K562 (cell line): ENCODE results near the gene TSEN34. TPM values are rescaled to one million over a fixed set of nuclear protein-coding genes. Genes with fewer than 3 reads are reported as not detected.
A peak's percentile ranks its signal among the peaks of the same experiment; 100 is the strongest.

Experiments
- BDP1 ChIP-seq: IDR thresholded peaks from 3 replicates; pipeline ENCODE4 v1.6.1; 2011; ENCODE audit not compliant: insufficient read length, insufficient read depth
- CREB1 ChIP-seq, 2 experiments: sonication (generic) in 1 of 2; formaldehyde crosslinking in 1 of 2; IDR thresholded peaks; 2 replicates each; pipeline versions ENCODE4 v1.6.1 to v1.8.0; 2012 to 2022; ENCODE audit warnings: inconsistent platforms in 1 of 2, mild to moderate bottlenecking in 1 of 2, missing genetic modification reagents in 1 of 2, moderate library complexity in 1 of 2
- KLF13 ChIP-seq: fragments of 450-650 bp; IDR thresholded peaks from 2 replicates; pipeline ENCODE4 v1.6.1; 2016; ENCODE audit warnings: missing genetic modification characterization, low read depth, mild to moderate bottlenecking, missing compliant biosample characterization, moderate library complexity, borderline replicate concordance
- MEF2D ChIP-seq: conservative IDR thresholded peaks from 2 replicates; pipeline ENCODE4 v1.6.1; 2016; ENCODE audit warnings: low read depth, missing genetic modification characterization, missing compliant biosample characterization
- NFE2L1 ChIP-seq: fragments of 450-650 bp; IDR thresholded peaks from 2 replicates; pipeline ENCODE4 v1.6.1; 2016; ENCODE audit warnings: missing genetic modification characterization, low read depth, mild to moderate bottlenecking, missing compliant biosample characterization, moderate library complexity, borderline replicate concordance
- NR2C2 ChIP-seq, 2 experiments: fragments of 200-800 bp in 1 of 2; sonication (Bioruptor generic) in 1 of 2; sonication (generic) in 1 of 2; formaldehyde crosslinking in 1 of 2; IDR thresholded peaks; 2 replicates each; pipeline versions ENCODE4 v1.6.1 to v1.8.0; 2016 to 2022; ENCODE audit warnings: mild to moderate bottlenecking in 1 of 2, missing compliant biosample characterization in 1 of 2, missing genetic modification characterization in 1 of 2, missing genetic modification reagents in 1 of 2
- PCBP1 ChIP-seq: fragments of 200-400 bp; formaldehyde crosslinking; IDR thresholded peaks from 2 replicates; pipeline ENCODE4 v1.6.1; 2018; ENCODE audit warnings: mild to moderate bottlenecking, low read depth, low read length; ENCODE audit not compliant: poor library complexity, severe bottlenecking
- PHTF2 ChIP-seq: fragments of 250-450 bp; sonication (Bioruptor Pico); IDR thresholded peaks from 2 replicates; pipeline ENCODE4 v1.5.0; 2021; ENCODE audit warnings: mild to moderate bottlenecking
- RFX1 ChIP-seq: fragments of 450-650 bp; IDR thresholded peaks from 2 replicates; pipeline ENCODE4 v1.6.1; 2016; ENCODE audit warnings: mild to moderate bottlenecking, moderate library complexity
- SNIP1 ChIP-seq: fragments of 450-650 bp; IDR thresholded peaks from 2 replicates; pipeline ENCODE4 v1.7.1; 2017; ENCODE audit warnings: low read depth, mild to moderate bottlenecking
- SPI1 ChIP-seq: IDR thresholded peaks from 2 replicates; pipeline ENCODE4 v1.6.1; 2011; ENCODE audit warnings: low read depth, low read length, control low read depth, borderline replicate concordance
- TCFL5 ChIP-seq: fragments of 250-450 bp; sonication (Bioruptor Pico); conservative IDR thresholded peaks from 2 replicates; pipeline ENCODE4 v1.6.1; 2021; ENCODE audit warnings: mild to moderate bottlenecking, moderate library complexity, matching md5 sums
- TGIF2 ChIP-seq: sonication (generic); formaldehyde crosslinking; IDR thresholded peaks from 2 replicates; pipeline ENCODE4 v1.8.1; 2022; ENCODE audit warnings: mild to moderate bottlenecking, missing genetic modification reagents, moderate library complexity
- ZFP1 ChIP-seq: fragments of 450-650 bp; formaldehyde crosslinking; IDR thresholded peaks from 2 replicates; pipeline ENCODE4 v1.4.0; 2020; ENCODE audit warnings: mild to moderate bottlenecking, mixed read lengths
- ZNF175 ChIP-seq: fragments of 200-800 bp; sonication (Bioruptor generic); IDR thresholded peaks from 2 replicates; pipeline ENCODE4 v1.6.1; 2016; ENCODE audit warnings: low read depth, mild to moderate bottlenecking, missing genetic modification characterization, missing compliant biosample characterization
- ZNF24 ChIP-seq: fragments of 450-650 bp; IDR thresholded peaks from 2 replicates; pipeline ENCODE4 v1.6.1; 2016
- ZSCAN29 ChIP-seq: fragments of 450-650 bp; IDR thresholded peaks from 2 replicates; pipeline ENCODE4 v1.6.1; 2017
- polyA plus RNA-seq, 8 experiments: library from polyadenylated mRNA; depleted of rRNA in 4 of 8; stranded (reverse) in 5 of 8; unstranded in 3 of 8; fragments of >200 nt; fragmentation: Nextera tagmentation in 2 of 8; fragmentation: Illumina TruSeq in 1 of 8; extraction: Ambion mirVana in 2 of 8; extraction: Trizol in 1 of 8; gene quantifications; 2 replicates each; pipeline versions ENCODE4 v1.2.1 to v1.2.3, GENCODE V29; 2011 to 2014; ENCODE audit warnings: inconsistent platforms in 1 of 8, missing spikeins in 1 of 8
- total RNA-seq, 7 experiments: library from RNA; depleted of rRNA in 6 of 7; stranded (reverse); fragments of >200 nt in 6 of 7; fragmentation: Illumina TruSeq in 2 of 7; extraction: Trizol in 2 of 7; gene quantifications; 2 replicates each; pipeline versions ENCODE4 v1.2.1 to v1.2.3, GENCODE V29; 2011 to 2021; ENCODE audit warnings: low replicate concordance in 1 of 7
- TF ChIP-seq, protein P1 (sequence below): fragments of 450-650 bp; formaldehyde crosslinking; IDR thresholded peaks from 2 replicates; pipeline ENCODE4 v1.4.0; 2020; ENCODE audit warnings: mild to moderate bottlenecking
- TF ChIP-seq, protein P2 (sequence below): sonication (generic); formaldehyde crosslinking; IDR thresholded peaks from 2 replicates; pipeline ENCODE4 v1.8.1; 2023; ENCODE audit warnings: mild to moderate bottlenecking, missing genetic modification reagents
- TF ChIP-seq, protein P3 (sequence below): fragments of 450-650 bp; IDR thresholded peaks from 2 replicates; pipeline ENCODE4 v1.6.1; 2017; ENCODE audit warnings: mild to moderate bottlenecking, moderate library complexity
- TF ChIP-seq, protein P4 (sequence below): fragments of 450-650 bp; IDR thresholded peaks from one replicate; pipeline ENCODE4 v1.6.1; 2018; ENCODE audit warnings: mild to moderate bottlenecking, moderate library complexity; ENCODE audit not compliant: partially characterized antibody
- TF ChIP-seq, protein P5 (sequence below): fragments of 450-650 bp; IDR thresholded peaks from 2 replicates; pipeline ENCODE4 v1.6.1; 2018; ENCODE audit warnings: mild to moderate bottlenecking, low read depth; ENCODE audit not compliant: partially characterized antibody

The TSEN34 gene
- total and polyA plus RNA-seq, 9 of the 15 experiments (the other 6 are each of a cell fraction or from before 2014, with no cell fraction given) = 3.1 to 57.6 (median 29.5) TPM

DNA sequence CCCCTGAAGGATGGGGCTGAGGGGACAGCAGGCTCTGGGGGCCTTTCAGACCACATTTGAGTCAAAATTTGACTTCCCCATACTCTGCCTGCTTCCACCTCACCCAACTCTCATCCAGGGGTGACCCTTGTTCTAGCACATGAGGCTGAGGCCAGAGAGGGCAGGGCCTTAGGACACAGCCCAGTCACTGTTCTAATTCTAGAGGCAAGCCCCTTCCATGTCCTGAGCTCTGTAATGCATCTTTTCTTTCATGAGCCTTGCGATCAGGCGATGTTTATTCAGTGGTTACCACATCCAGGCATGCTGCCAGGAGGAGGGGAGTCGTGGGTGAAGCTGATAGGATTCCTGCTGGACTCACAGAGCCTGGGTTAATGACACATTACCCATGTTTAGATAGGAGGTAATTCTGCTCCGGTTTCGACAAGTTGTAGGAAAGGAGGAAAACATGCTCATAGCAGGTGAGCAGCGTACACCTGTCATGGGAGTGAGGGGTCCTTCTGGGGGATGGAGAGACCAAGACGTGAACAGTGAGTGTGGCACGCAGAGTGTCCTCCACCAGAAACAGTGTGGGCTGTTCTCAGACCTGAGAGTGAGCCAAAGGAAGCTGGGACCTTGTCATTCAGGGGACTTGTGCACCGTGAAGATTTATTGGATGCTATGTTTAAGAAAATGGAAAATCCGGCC is 18.8 kb downstream of the TSEN34 start (continued):
- TF ChIP-seq, protein P1, sequence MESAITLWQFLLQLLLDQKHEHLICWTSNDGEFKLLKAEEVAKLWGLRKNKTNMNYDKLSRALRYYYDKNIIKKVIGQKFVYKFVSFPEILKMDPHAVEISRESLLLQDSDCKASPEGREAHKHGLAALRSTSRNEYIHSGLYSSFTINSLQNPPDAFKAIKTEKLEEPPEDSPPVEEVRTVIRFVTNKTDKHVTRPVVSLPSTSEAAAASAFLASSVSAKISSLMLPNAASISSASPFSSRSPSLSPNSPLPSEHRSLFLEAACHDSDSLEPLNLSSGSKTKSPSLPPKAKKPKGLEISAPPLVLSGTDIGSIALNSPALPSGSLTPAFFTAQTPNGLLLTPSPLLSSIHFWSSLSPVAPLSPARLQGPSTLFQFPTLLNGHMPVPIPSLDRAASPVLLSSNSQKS (CRISPR knock-in tag) = no peak
- TF ChIP-seq ZNF175 (no peak; the same call in 1 of the 2 replicates), KLF13 (tag) (no peak), SPI1 (peak; percentile 50; the same call in 1 of the 2 replicates), ZFP1 (CRISPR knock-in tag) (no peak), CREB1 (IDR thresholded peaks at IDR 0.05) (no peak), CREB1 (CRISPR knock-in tag; IDR thresholded peaks at IDR 0.05) (no peak), MEF2D (tag) (no peak), TGIF2 (CRISPR knock-in tag) (no peak), PHTF2 (CRISPR knock-in tag) (no peak), ZNF24 (no peak), BDP1 (no peak), PCBP1 (no peak), ZSCAN29 (peak; percentile 54; the same call in 1 of the 2 replicates), NR2C2 (CRISPR knock-in tag; IDR thresholded peaks at IDR 0.05) (no peak), NR2C2 (tag; IDR thresholded peaks at IDR 0.05) (peak; percentile 55), NFE2L1 (tag) (no peak), RFX1 (no peak), TCFL5 (no peak), SNIP1 (no peak)
- TF ChIP-seq, protein P2, sequence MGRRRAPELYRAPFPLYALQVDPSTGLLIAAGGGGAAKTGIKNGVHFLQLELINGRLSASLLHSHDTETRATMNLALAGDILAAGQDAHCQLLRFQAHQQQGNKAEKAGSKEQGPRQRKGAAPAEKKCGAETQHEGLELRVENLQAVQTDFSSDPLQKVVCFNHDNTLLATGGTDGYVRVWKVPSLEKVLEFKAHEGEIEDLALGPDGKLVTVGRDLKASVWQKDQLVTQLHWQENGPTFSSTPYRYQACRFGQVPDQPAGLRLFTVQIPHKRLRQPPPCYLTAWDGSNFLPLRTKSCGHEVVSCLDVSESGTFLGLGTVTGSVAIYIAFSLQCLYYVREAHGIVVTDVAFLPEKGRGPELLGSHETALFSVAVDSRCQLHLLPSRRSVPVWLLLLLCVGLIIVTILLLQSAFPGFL (CRISPR knock-in tag) = no peak
- TF ChIP-seq, protein P3, sequence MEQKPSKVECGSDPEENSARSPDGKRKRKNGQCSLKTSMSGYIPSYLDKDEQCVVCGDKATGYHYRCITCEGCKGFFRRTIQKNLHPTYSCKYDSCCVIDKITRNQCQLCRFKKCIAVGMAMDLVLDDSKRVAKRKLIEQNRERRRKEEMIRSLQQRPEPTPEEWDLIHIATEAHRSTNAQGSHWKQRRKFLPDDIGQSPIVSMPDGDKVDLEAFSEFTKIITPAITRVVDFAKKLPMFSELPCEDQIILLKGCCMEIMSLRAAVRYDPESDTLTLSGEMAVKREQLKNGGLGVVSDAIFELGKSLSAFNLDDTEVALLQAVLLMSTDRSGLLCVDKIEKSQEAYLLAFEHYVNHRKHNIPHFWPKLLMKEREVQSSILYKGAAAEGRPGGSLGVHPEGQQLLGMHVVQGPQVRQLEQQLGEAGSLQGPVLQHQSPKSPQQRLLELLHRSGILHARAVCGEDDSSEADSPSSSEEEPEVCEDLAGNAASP = no peak
- TF ChIP-seq, protein P4, sequence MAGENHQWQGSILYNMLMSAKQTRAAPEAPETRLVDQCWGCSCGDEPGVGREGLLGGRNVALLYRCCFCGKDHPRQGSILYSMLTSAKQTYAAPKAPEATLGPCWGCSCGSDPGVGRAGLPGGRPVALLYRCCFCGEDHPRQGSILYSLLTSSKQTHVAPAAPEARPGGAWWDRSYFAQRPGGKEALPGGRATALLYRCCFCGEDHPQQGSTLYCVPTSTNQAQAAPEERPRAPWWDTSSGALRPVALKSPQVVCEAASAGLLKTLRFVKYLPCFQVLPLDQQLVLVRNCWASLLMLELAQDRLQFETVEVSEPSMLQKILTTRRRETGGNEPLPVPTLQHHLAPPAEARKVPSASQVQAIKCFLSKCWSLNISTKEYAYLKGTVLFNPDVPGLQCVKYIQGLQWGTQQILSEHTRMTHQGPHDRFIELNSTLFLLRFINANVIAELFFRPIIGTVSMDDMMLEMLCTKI = no peak
- TF ChIP-seq, protein P5, sequence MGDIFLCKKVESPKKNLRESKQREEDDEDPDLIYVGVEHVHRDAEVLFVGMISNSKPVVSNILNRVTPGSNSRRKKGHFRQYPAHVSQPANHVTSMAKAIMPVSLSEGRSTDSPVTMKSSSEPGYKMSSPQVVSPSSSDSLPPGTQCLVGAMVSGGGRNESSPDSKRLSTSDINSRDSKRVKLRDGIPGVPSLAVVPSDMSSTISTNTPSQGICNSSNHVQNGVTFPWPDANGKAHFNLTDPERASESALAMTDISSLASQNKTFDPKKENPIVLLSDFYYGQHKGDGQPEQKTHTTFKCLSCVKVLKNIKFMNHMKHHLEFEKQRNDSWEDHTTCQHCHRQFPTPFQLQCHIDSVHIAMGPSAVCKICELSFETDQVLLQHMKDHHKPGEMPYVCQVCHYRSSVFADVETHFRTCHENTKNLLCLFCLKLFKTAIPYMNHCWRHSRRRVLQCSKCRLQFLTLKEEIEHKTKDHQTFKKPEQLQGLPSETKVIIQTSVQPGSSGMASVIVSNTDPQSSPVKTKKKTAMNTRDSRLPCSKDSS = no peak
